ENCODE data around the gene HOXC11.
A peak's percentile ranks its signal among the peaks of the same experiment; 100 is the strongest.

HOXC11 gene

GRCh38 chr12:54014377-54015017 is 41.6 kb downstream of the HOXC11 start:
- no peak for FAIRE-seq
- no peak for TF ChIP-seq POLR2AphosphoS5 (IDR thresholded peaks at IDR 0.05; ENCODE audit: low read depth, low read length)
- TF ChIP-seq POLR2A (IDR thresholded peaks at IDR 0.05; ENCODE audit: low read depth, low read length) = no peak
- TF ChIP-seq TAF1 (IDR thresholded peaks at IDR 0.05; ENCODE audit: borderline replicate concordance, low read depth, low read length) = no peak
- no peak for DNase-seq (ENCODE audit: insufficient read length)

- DNase-seq (ENCODE audit: insufficient read length) (no peak), FAIRE-seq (no peak)
- TF ChIP-seq TAF1 (IDR thresholded peaks at IDR 0.05; ENCODE audit: borderline replicate concordance, low read depth, low read length) = no peak
- no peak for TF ChIP-seq POLR2A (IDR thresholded peaks at IDR 0.05; ENCODE audit: low read depth, low read length)
- no peak for TF ChIP-seq POLR2AphosphoS5 (IDR thresholded peaks at IDR 0.05; ENCODE audit: low read depth, low read length)
Measured at GRCh38 chr12:54015018-54015931, 42.3 kb downstream of the HOXC11 start.

GRCh38 chr12:54016051-54016450 is 43.1 kb downstream of the HOXC11 start:
- DNase-seq (ENCODE audit: insufficient read length) (no peak), FAIRE-seq (no peak)
- TF ChIP-seq POLR2A (IDR thresholded peaks at IDR 0.05; ENCODE audit: low read depth, low read length) (no peak), POLR2AphosphoS5 (IDR thresholded peaks at IDR 0.05; ENCODE audit: low read depth, low read length) (no peak), TAF1 (IDR thresholded peaks at IDR 0.05; ENCODE audit: borderline replicate concordance, low read depth, low read length) (no peak)

GRCh38 chr12:54016478-54016964 is 43.6 kb downstream of the HOXC11 start:
- FAIRE-seq (no peak), DNase-seq (ENCODE audit: insufficient read length) (no peak)
- TF ChIP-seq TAF1 (IDR thresholded peaks at IDR 0.05; ENCODE audit: borderline replicate concordance, low read depth, low read length) (no peak), POLR2A (IDR thresholded peaks at IDR 0.05; ENCODE audit: low read depth, low read length) (no peak), POLR2AphosphoS5 (IDR thresholded peaks at IDR 0.05; ENCODE audit: low read depth, low read length) (no peak)

GRCh38 chr12:54017027-54017788 is 44.3 kb downstream of the HOXC11 start:
- TF ChIP-seq POLR2AphosphoS5 (IDR thresholded peaks at IDR 0.05; ENCODE audit: low read depth, low read length) (no peak), TAF1 (IDR thresholded peaks at IDR 0.05; ENCODE audit: borderline replicate concordance, low read depth, low read length) (no peak), POLR2A (IDR thresholded peaks at IDR 0.05; ENCODE audit: low read depth, low read length) (no peak)
- FAIRE-seq (no peak), DNase-seq (ENCODE audit: insufficient read length) (no peak)

GRCh38 chr12:54017878-54018467 is 45.0 kb downstream of the HOXC11 start:
- DNase-seq (ENCODE audit: insufficient read length) (peak; percentile 93), FAIRE-seq (peak; percentile 78)
- peak; percentile 44; the same call in 1 of the 2 replicates for TF ChIP-seq POLR2AphosphoS5 (IDR thresholded peaks at IDR 0.05; ENCODE audit: low read depth, low read length)
- TF ChIP-seq TAF1 (IDR thresholded peaks at IDR 0.05; ENCODE audit: borderline replicate concordance, low read depth, low read length) = 0 out of 2 replicates have a peak, but pooled peaks have one; percentile 4
- TF ChIP-seq POLR2A (IDR thresholded peaks at IDR 0.05; ENCODE audit: low read depth, low read length) = peak; percentile 57; the same call in 1 of the 2 replicates

- DNase-seq (ENCODE audit: insufficient read length) (peak; percentile 49), FAIRE-seq (peak; percentile 36)
Measured at GRCh38 chr12:54018468-54018984, 45.6 kb downstream of the HOXC11 start.

GRCh38 chr12:54019091-54019811 is 46.3 kb downstream of the HOXC11 start:
- FAIRE-seq (no peak), DNase-seq (ENCODE audit: insufficient read length) (no peak)
- TF ChIP-seq POLR2A (IDR thresholded peaks at IDR 0.05; ENCODE audit: low read depth, low read length) = no peak
- no peak for TF ChIP-seq POLR2AphosphoS5 (IDR thresholded peaks at IDR 0.05; ENCODE audit: low read depth, low read length)
- no peak for TF ChIP-seq TAF1 (IDR thresholded peaks at IDR 0.05; ENCODE audit: borderline replicate concordance, low read depth, low read length)

More at GRCh38 chr12:54018468-54018984, 45.6 kb downstream of the HOXC11 start:
- TF ChIP-seq POLR2AphosphoS5 (IDR thresholded peaks at IDR 0.05; ENCODE audit: low read depth, low read length) = no peak
- TF ChIP-seq TAF1 (IDR thresholded peaks at IDR 0.05; ENCODE audit: borderline replicate concordance, low read depth, low read length) = no peak
- TF ChIP-seq POLR2A (IDR thresholded peaks at IDR 0.05; ENCODE audit: low read depth, low read length) = no peak; the same call in 1 of the 2 replicates

GRCh38 chr12:54019924-54020590 is 47.1 kb downstream of the HOXC11 start:
- FAIRE-seq (no peak), DNase-seq (ENCODE audit: insufficient read length) (no peak)
- TF ChIP-seq POLR2A (IDR thresholded peaks at IDR 0.05; ENCODE audit: low read depth, low read length) = no peak
- no peak for TF ChIP-seq POLR2AphosphoS5 (IDR thresholded peaks at IDR 0.05; ENCODE audit: low read depth, low read length)
- no peak for TF ChIP-seq TAF1 (IDR thresholded peaks at IDR 0.05; ENCODE audit: borderline replicate concordance, low read depth, low read length)

All from GM12892 (cell line).